Epithelial cell of proximal tubule (primary cell): ENCODE results near the gene MRAP2. TPM values are rescaled to one million over a fixed set of nuclear protein-coding genes. Genes with fewer than 3 reads are reported as not detected.

Source experiments
- DNase-seq: peaks from one replicate; pipeline ENCODE4 v3.0.0-alpha.2; 2011; ENCODE audit warnings: low read depth
- H3K4me3 ChIP-seq: 2 replicates; pipeline ENCODE4 v1.5.1; 2011; ENCODE audit warnings: low read depth, mild to moderate bottlenecking, low read length
- total RNA-seq: library from RNA; depleted of rRNA; stranded (reverse); fragments of >200 nt; gene quantifications from 2 replicates; pipeline ENCODE4 v1.2.3, GENCODE V29; 2015
- TF ChIP-seq, protein P1 (sequence below): conservative IDR thresholded peaks from 2 replicates; pipeline ENCODE4 v1.5.1; 2012; ENCODE audit warnings: low read depth, mild to moderate bottlenecking, low read length

The MRAP2 gene
- total RNA-seq, 1 donor from 2014 or later: 0.17 TPM

- TF ChIP-seq, protein P1, sequence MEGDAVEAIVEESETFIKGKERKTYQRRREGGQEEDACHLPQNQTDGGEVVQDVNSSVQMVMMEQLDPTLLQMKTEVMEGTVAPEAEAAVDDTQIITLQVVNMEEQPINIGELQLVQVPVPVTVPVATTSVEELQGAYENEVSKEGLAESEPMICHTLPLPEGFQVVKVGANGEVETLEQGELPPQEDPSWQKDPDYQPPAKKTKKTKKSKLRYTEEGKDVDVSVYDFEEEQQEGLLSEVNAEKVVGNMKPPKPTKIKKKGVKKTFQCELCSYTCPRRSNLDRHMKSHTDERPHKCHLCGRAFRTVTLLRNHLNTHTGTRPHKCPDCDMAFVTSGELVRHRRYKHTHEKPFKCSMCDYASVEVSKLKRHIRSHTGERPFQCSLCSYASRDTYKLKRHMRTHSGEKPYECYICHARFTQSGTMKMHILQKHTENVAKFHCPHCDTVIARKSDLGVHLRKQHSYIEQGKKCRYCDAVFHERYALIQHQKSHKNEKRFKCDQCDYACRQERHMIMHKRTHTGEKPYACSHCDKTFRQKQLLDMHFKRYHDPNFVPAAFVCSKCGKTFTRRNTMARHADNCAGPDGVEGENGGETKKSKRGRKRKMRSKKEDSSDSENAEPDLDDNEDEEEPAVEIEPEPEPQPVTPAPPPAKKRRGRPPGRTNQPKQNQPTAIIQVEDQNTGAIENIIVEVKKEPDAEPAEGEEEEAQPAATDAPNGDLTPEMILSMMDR: no peak
- no peak overlapping the region for H3K4me3 ChIP-seq
- DNase-seq: no peak
Measured at GRCh38 chr6:84002226-84002625, 31.3 kb upstream of the MRAP2 start.

DNA sequence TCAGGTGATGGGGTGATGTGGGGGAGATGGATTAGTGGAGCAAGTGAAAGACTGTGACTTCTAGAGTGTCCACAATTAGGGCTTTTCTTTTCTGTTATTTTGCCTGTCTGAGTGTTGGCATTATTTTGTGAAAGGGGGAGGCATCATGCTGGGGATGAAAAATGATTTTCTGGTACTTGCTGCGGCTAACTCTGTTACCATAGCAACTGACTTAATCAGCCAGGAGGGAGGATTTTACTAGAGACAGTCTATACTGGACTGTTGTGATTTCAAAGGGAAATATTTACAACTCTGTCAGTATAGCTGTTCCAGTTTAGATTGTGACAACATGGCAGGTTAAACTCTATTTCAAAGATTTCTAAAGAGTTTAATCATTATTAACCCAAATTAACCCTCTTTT, 30.4 kb upstream of the MRAP2 start:
- TF ChIP-seq, protein P1: no peak
- DNase-seq: no peak
- H3K4me3 ChIP-seq: no peak overlapping the region

DNA sequence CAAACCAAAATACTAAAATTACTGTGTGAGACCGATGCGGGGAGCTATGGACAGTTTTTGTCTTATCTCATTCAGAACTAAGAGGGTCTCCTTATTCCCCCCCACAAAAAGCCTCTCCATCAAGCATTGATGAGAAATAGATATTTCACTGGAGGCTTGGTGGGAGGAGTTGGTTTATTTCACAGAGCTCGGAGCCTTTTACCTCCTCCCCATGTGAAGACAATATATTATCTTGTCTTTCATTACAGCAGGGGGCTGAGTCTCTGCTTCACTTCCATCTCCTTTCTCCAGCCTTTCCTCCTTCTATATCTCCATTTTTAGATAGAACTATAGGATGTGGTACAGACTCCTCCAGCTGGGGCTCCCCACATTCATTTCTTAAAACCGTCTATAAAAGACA, 29.9 kb upstream of the MRAP2 start:
- no peak overlapping the region for H3K4me3 ChIP-seq
- DNase-seq: no peak
- TF ChIP-seq, protein P1: no peak

- H3K4me3 ChIP-seq: no peak overlapping the region
Measured at GRCh38 chr6:84007871-84008270, 25.7 kb upstream of the MRAP2 start.

DNA sequence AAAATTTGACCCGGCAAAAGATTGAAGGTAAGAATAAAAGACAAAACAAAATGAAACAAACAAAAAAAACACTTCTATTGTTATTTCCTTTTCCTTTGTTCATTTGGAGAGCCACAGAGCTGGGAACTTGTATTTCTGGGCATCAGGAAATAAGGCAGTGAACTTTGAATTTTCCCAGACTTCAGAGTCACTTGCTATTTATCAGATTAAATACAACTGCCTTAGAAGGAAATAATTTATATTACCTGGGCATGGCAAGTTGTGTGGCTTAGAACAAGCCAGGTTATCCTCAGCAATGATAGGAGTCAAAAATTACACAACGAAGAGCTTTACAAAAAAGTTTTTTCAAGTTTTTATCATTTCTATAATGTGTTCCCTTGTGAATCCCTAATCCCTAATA, 20.2 kb upstream of the MRAP2 start:
- no peak overlapping the region for H3K4me3 ChIP-seq
- no peak for DNase-seq
- TF ChIP-seq, protein P1: no peak

More at GRCh38 chr6:84007871-84008270, 25.7 kb upstream of the MRAP2 start:
- no peak for DNase-seq
- TF ChIP-seq, protein P1: no peak

DNA sequence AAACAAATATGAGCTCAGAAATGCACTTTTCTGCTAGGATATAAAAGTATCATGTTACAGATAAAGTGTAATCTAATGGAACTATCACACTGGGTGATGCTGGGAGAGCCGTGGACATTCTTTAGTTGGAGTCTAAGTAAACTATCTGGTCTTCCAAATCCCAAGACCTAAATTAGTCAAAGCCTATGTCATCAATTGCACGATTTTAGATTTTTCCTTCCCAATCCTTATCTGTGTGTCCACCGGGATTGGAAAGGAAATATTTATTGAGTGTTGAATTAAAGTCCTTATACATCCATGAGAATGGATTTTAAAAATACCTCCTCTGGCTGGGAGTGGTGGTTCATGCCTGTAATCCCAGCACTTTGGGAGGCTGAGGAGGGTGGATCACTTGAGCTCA, 19.6 kb upstream of the MRAP2 start:
- DNase-seq: no peak
- TF ChIP-seq, protein P1: no peak
- H3K4me3 ChIP-seq: no peak overlapping the region

- H3K4me3 ChIP-seq: no peak overlapping the region
- TF ChIP-seq, protein P1: no peak
- no peak for DNase-seq
Measured at GRCh38 chr6:84016029-84016428, 17.5 kb upstream of the MRAP2 start.
